Lung (tissue), 12 donors: ENCODE results near the gene ACSL5. TPM values are rescaled to one million over a fixed set of nuclear protein-coding genes. Genes with fewer than 3 reads are reported as not detected.
"Not testable (repeated sequence)": the region's sequence is repeated elsewhere in the genome, so short reads cannot be mapped to it uniquely, and the experiment has no call there.

Experiments used
- ATAC-seq: fragments of 200-7000 bp; cut with Tn5 transposase; one replicate; pipeline ENCODE4 v1.9.1; 2020; ENCODE audit warnings: moderate number of reproducible peaks; ENCODE audit not compliant: insufficient read depth, low FRiP score
- DNase-seq, 3 donors: peaks; one replicate each; pipeline ENCODE4 v3.0.0-alpha.2; 2013 to 2017
- H3K27ac ChIP-seq, 2 donors: one replicate each; pipeline ENCODE4 v1.5.1; 2013; ENCODE audit warnings: mild to moderate bottlenecking in 2 of 2, moderate library complexity in 2 of 2, control low read depth in 1 of 2, inconsistent platforms in 1 of 2, low read depth in 1 of 2, low read length in 1 of 2
- H3K27me3 ChIP-seq, 3 donors: one replicate each; pipeline ENCODE4 v1.5.1; 2013; ENCODE audit warnings: low read length in 2 of 3; ENCODE audit not compliant: control insufficient read depth in 3 of 3, insufficient read depth in 3 of 3
- H3K36me3 ChIP-seq, 4 donors: one replicate each; pipeline ENCODE4 v1.5.1; 2013; ENCODE audit warnings: low read length in 4 of 4, mild to moderate bottlenecking in 1 of 4, moderate library complexity in 1 of 4; ENCODE audit not compliant: control insufficient read depth in 4 of 4, insufficient read depth in 4 of 4
- H3K4me1 ChIP-seq, 5 donors: one replicate each; pipeline ENCODE4 v1.5.1; 2013; ENCODE audit warnings: low read length in 5 of 5, mild to moderate bottlenecking in 2 of 5, moderate library complexity in 1 of 5; ENCODE audit not compliant: control insufficient read depth in 5 of 5, insufficient read depth in 5 of 5
- H3K4me3 ChIP-seq: one replicate; pipeline ENCODE4 v1.5.1; 2013; ENCODE audit warnings: mild to moderate bottlenecking, control low read depth, moderate library complexity
- H3K9ac ChIP-seq, 2 donors: one replicate each; pipeline ENCODE4 v1.5.1; 2013; ENCODE audit warnings: low read length in 2 of 2, control low read depth in 1 of 2; ENCODE audit not compliant: insufficient read depth in 1 of 2
- H3K9me3 ChIP-seq, 4 donors: one replicate each; pipeline ENCODE4 v1.5.1; 2013; ENCODE audit warnings: low read length in 3 of 4, mild to moderate bottlenecking in 1 of 4, moderate library complexity in 1 of 4; ENCODE audit not compliant: control insufficient read depth in 4 of 4, insufficient read depth in 3 of 4
- WGBS, 2 donors: extraction: QIAGEN DNeasy Blood & Tissue Kit; methylation state at CpG; one replicate each; pipeline ENCODE4 v1.1.7; 2013; 5-methylcytosine and 5-hydroxymethylcytosine counted together
- polyA plus RNA-seq, 2 donors: library from polyadenylated mRNA; stranded (reverse); fragments of 200-250 nt; gene quantifications; one replicate each; pipeline ENCODE4 v1.2.1, GENCODE V29; 2013
- total RNA-seq, 2 donors: library from RNA; depleted of rRNA in 1 of 2; stranded (reverse); fragments of >200 nt in 1 of 2; gene quantifications; one replicate each; pipeline ENCODE4 v1.2.1, GENCODE V29; 2014 to 2021
- TF ChIP-seq, protein P1 (sequence below): IDR thresholded peaks from 2 replicates; pipeline ENCODE4 v1.5.1; 2012; ENCODE audit warnings: mild to moderate bottlenecking; ENCODE audit errors: control extremely low read depth, extremely low read depth
- donor health status: control.
- donor health status: control.
- donor health status: Bipolar disorder and iron deficiency.
- donor health status: healthy.
- donor health status: DM: yes; HTN: yes; CAD: no.

Gene ACSL5
- total and polyA plus RNA-seq, 4 donors: 46.1 to 71.0 (median 62.3) TPM

DNA sequence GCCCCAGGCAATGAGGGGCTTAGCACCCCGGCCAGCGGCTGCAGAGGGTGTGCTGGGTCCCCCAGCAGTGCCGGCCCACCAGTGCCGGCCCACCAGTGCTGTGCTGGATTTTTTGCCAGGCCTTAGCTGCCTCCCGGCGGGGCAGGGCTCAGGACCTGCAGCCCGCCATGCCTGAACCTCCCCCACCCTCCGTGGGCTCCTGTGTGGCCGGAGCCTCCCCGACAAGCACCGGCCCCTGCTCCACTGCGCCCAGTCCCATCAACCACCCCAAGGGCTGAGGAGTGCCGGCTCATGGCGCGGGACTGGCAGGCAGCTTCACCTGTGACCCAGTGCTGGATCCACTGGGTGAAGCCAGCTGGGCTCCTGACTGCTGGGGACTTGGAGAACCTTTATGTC, 3.5 kb upstream of the ACSL5 start:
- DNase-seq: no peak
- Histone ChIP-seq H3K9me3 (no peaks in the 10 kb centered on the region), H3K36me3 (no peaks in the 10 kb centered on the region), H3K27ac (peak overlapping the region in 1 of 2 donors; percentile 39), H3K4me3 (no peak overlapping the region), H3K27me3 (no peaks in the 10 kb centered on the region), H3K9ac (no peak overlapping the region), H3K4me1 (peaks cover 0 to 11% (median 0%) of the 10 kb centered on the region in 5 donors)
- 93 to 97% methylated on average over 12 to 15 of the region's 15 CpGs for WGBS, 2 donors
- TF ChIP-seq, protein P1, sequence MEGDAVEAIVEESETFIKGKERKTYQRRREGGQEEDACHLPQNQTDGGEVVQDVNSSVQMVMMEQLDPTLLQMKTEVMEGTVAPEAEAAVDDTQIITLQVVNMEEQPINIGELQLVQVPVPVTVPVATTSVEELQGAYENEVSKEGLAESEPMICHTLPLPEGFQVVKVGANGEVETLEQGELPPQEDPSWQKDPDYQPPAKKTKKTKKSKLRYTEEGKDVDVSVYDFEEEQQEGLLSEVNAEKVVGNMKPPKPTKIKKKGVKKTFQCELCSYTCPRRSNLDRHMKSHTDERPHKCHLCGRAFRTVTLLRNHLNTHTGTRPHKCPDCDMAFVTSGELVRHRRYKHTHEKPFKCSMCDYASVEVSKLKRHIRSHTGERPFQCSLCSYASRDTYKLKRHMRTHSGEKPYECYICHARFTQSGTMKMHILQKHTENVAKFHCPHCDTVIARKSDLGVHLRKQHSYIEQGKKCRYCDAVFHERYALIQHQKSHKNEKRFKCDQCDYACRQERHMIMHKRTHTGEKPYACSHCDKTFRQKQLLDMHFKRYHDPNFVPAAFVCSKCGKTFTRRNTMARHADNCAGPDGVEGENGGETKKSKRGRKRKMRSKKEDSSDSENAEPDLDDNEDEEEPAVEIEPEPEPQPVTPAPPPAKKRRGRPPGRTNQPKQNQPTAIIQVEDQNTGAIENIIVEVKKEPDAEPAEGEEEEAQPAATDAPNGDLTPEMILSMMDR: no peak
- no peak for ATAC-seq

DNA sequence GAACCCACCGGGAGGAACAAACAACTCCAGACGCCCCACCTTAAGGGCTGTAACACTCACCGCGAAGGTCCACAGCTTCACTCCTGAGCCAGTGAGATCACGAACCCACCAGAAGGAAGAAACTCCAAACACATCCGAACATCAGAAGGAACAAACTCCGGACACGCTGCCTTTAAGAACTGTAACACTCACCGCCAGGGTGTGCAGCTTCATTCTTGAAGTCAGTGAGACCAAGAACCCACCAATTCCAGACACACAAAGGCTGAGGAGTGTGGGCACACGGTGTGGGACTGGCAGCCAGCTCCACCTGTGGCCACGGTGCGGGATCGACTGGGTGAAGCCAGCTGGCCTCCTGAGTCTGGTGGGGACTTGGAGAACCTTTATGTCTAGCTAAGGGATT, 2.6 kb upstream of the ACSL5 start:
- H3K9me3 ChIP-seq, H3K27ac ChIP-seq, H3K4me3 ChIP-seq, H3K27me3 ChIP-seq, ATAC-seq, H3K36me3 ChIP-seq, H3K9ac ChIP-seq, DNase-seq: not testable (repeated sequence)
- H3K4me1 ChIP-seq: peaks cover 0 to 15% (median 0%) of the 10 kb centered on the region in 5 donors
- WGBS, 2 donors: 95 to 96% methylated on average over 13 of the region's 13 CpGs

DNA sequence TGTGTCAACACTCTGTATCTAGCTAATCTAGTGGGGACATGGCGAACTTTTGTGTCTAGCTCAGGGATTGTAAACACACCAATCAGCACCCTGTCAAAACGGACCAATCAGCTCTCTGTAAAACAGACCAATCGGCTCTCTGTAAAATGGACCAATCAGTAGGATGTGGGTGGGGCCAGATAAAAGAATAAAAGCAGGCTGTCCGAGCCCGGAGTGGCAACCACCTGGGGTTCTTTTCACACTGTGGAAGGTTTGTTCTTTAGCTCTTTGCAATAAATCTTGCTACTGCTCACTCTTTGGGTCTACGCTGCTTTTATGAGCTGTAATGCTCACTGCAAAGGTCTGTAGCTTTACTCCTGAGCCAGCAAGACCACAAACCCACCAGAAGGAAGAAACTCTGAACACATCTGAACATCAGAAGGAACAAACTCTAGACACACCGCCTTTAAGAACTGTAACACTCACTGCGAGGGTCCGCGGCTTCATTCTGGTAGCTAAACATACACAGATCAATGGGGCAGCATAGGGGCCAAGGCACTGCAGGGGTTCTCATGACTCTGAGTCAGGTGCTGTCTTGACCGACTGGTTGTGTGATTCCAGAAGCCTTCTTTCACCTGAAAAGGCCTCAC, 1.6 kb upstream of the ACSL5 start:
- 94 to 95% methylated on average over 11 of the region's 11 CpGs for WGBS, 2 donors
- not testable (repeated sequence) for ATAC-seq, H3K36me3 ChIP-seq, H3K27ac ChIP-seq, H3K4me3 ChIP-seq, H3K9ac ChIP-seq, H3K9me3 ChIP-seq, DNase-seq, H3K27me3 ChIP-seq
- peaks cover 0 to 17% (median 3%) of the 10 kb centered on the region in 5 donors for H3K4me1 ChIP-seq

DNA sequence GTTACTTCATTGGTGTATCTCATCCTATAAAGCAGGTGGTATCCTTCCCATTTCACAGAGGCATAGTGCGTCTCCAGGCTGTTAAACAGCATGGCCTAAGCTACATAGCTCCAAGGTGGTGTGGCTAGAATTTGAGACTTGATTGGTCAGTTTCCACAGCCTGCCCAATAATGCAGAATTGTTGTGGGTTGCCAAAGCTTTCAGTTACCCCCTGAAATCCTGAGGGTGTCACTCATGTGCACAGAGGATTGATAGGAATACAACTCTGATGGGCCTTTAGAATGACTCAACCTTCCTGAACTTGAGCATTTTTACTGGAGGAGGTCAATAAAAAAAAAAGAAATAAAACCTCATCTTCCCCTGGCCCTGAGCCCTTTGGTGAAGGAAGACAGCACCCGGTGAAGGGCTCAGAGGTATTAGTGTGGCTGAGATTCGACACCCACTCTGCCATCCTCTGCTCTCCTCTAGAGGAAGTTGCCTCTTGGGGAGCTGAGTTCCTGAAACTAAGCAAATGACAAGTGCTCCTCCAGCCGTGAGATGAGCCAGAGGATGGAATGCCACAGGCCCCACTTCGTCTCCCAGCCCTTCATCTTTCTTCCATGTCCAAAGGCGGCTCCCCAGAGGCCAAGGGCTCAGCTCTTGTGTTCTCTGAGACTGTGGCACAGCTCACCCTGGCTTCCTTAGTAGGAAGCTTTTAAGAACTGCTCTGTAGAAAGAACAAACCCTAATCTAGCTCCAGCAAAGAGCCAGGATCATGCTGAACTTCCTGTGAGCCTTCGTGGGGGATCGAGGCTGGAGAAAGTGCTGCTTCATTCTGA, 1.0 kb downstream of the ACSL5 start:
- no peak for DNase-seq
- peaks cover 0 to 20% (median 3%) of the 10 kb centered on the region in 5 donors for H3K4me1 ChIP-seq
- 26 to 36% methylated on average over 8 of the region's 8 CpGs for WGBS, 2 donors
- peaks cover 0 to 5% (median 0%) of the 10 kb centered on the region in 4 donors for H3K36me3 ChIP-seq
- H3K27ac ChIP-seq: peak overlapping the region in 1 of 2 donors; percentile 87
- H3K9ac ChIP-seq: no peak overlapping the region
- TF ChIP-seq, protein P1: no peak
- no peaks in the 10 kb centered on the region for H3K9me3 ChIP-seq
- no peak overlapping the region for H3K4me3 ChIP-seq
- peak; percentile 28 for ATAC-seq
- no peaks in the 10 kb centered on the region for H3K27me3 ChIP-seq
